IMR-90 (cell line): ENCODE measurements around the gene ZNF469. TPM values are rescaled to one million over a fixed set of nuclear protein-coding genes. Genes with fewer than 3 reads are reported as not detected.
A peak's percentile ranks its signal among the peaks of the same experiment; 100 is the strongest.

Experiments used
- ATAC-seq: fragments of 200-7000 bp; cut with Tn5 transposase; 2 replicates; pipeline ENCODE4 v1.9.1; 2020; ENCODE audit warnings: low read depth, mild to moderate bottlenecking, moderate library complexity
- BruUV-seq: library from RNA; stranded (reverse); fragments of 400-500 nt; replicated peaks from 2 replicates; lab custom pipeline; 2021; lab: Mats Ljungman, UMichigan
- CTCF ChIA-PET: fragments of 300-600 bp; formaldehyde crosslinking; extraction: SDS; loops from one replicate; lab custom pipeline; 2021; ENCODE audit warnings: antibody characterized with exemption; lab: Yijun Ruan, JAX
- POLR2A ChIA-PET: fragments of 300-600 bp; sonication (Branson Sonifier 250); formaldehyde crosslinking; loops from one replicate; lab custom pipeline; 2022; ENCODE audit warnings: antibody characterized with exemption; ENCODE audit not compliant: unreplicated experiment; lab: Charles Lee
- DNase-seq: peaks from one replicate; pipeline ENCODE4 v3.0.0; 2013
- H2AFZ ChIP-seq: replicated peaks from 2 replicates; pipeline ENCODE3; 2013; ENCODE audit warnings: low read length, mild to moderate bottlenecking; ENCODE audit not compliant: poor library complexity
- H2AK5ac ChIP-seq: 2 replicates; pipeline ENCODE4 v1.6.1; 2013; ENCODE audit warnings: low read depth, low read length, inconsistent platforms
- H2AK9ac ChIP-seq: replicated peaks from 2 replicates; pipeline ENCODE3; 2013; ENCODE audit warnings: mild to moderate bottlenecking, low read depth, low read length, moderate library complexity; ENCODE audit not compliant: poor library complexity
- H2BK120ac ChIP-seq: 2 replicates; pipeline ENCODE4 v1.6.1; 2013; ENCODE audit warnings: low read depth, low read length, inconsistent platforms
- H2BK15ac ChIP-seq: 3 replicates; pipeline ENCODE4 v1.6.1; 2013; ENCODE audit warnings: low read depth, low read length, inconsistent platforms
- H2BK20ac ChIP-seq: 2 replicates; pipeline ENCODE4 v1.6.1; 2013; ENCODE audit warnings: low read depth, mild to moderate bottlenecking, inconsistent platforms, low read length, moderate library complexity
- H2BK5ac ChIP-seq: 2 replicates; pipeline ENCODE4 v1.6.1; 2013; ENCODE audit warnings: mild to moderate bottlenecking, low read depth, low read length, inconsistent platforms; ENCODE audit not compliant: poor library complexity, severe bottlenecking
- H3K14ac ChIP-seq: replicated peaks from 2 replicates; pipeline ENCODE4 v1.6.1; 2013; ENCODE audit warnings: low read depth, low read length, inconsistent platforms
- H3K18ac ChIP-seq: 2 replicates; pipeline ENCODE4 v1.6.1; 2013; ENCODE audit warnings: low read depth, low read length, control low read depth
- H3K23ac ChIP-seq: 2 replicates; pipeline ENCODE4 v1.6.1; 2013; ENCODE audit warnings: low read depth, low read length, inconsistent platforms
- H3K27ac ChIP-seq: 2 replicates; pipeline ENCODE4 v1.5.1; 2013; ENCODE audit warnings: mild to moderate bottlenecking, control low read depth, low read length; ENCODE audit not compliant: insufficient read depth
- H3K27me3 ChIP-seq: 2 replicates; pipeline ENCODE4 v1.6.1; 2013; ENCODE audit warnings: low read length; ENCODE audit not compliant: control insufficient read depth, insufficient read depth
- H3K36me3 ChIP-seq: 2 replicates; pipeline ENCODE4 v1.6.1; 2013; ENCODE audit warnings: low read length, mixed read lengths; ENCODE audit not compliant: control insufficient read depth, insufficient read depth
- H3K4ac ChIP-seq: 2 replicates; pipeline ENCODE4 v1.6.1; 2013; ENCODE audit warnings: low read depth, low read length, inconsistent platforms
- H3K4me1 ChIP-seq: 2 replicates; pipeline ENCODE4 v1.6.1; 2013; ENCODE audit warnings: low read length, mixed read lengths; ENCODE audit not compliant: control insufficient read depth, insufficient read depth
- H3K4me2 ChIP-seq: 2 replicates; pipeline ENCODE4 v1.6.1; 2013; ENCODE audit warnings: low read depth, mild to moderate bottlenecking, control low read depth, low read length, moderate library complexity
- H3K4me3 ChIP-seq: 2 replicates; pipeline ENCODE4 v1.5.1; 2013; ENCODE audit warnings: low read depth, mild to moderate bottlenecking, control low read depth, low read length, moderate library complexity; ENCODE audit not compliant: insufficient read depth
- H3K56ac ChIP-seq: 2 replicates; pipeline ENCODE4 v1.6.1; 2013; ENCODE audit warnings: low read length, inconsistent platforms; ENCODE audit not compliant: insufficient read depth; ENCODE audit errors: extremely low read depth
- H3K79me1 ChIP-seq, 2 experiments: 2 replicates each; pipeline ENCODE4 v1.6.1; 2013; ENCODE audit warnings: low read length in 2 of 2, inconsistent platforms in 1 of 2, low read depth in 1 of 2
- H3K9ac ChIP-seq: 2 replicates; pipeline ENCODE4 v1.6.1; 2013; ENCODE audit warnings: low read depth, low read length, control low read depth
- H3K9me1 ChIP-seq: 2 replicates; pipeline ENCODE4 v1.6.1; 2013; ENCODE audit warnings: low read length, inconsistent platforms; ENCODE audit not compliant: insufficient read depth
- H3K9me3 ChIP-seq: 2 replicates; pipeline ENCODE4 v1.6.1; 2013; ENCODE audit warnings: low read length; ENCODE audit not compliant: control insufficient read depth, insufficient read depth
- H4K20me1 ChIP-seq: 2 replicates; pipeline ENCODE4 v1.6.1; 2013; ENCODE audit warnings: low read length, inconsistent platforms; ENCODE audit not compliant: insufficient read depth
- H4K5ac ChIP-seq: 2 replicates; pipeline ENCODE4 v1.6.1; 2013; ENCODE audit warnings: mild to moderate bottlenecking, low read depth, low read length, control low read depth
- H4K8ac ChIP-seq, 2 experiments: 2 replicates each; pipeline ENCODE4 v1.6.1; 2013; ENCODE audit warnings: low read depth in 2 of 2, low read length in 2 of 2, control low read depth in 1 of 2, inconsistent platforms in 1 of 2
- H4K91ac ChIP-seq: 2 replicates; pipeline ENCODE4 v1.6.1; 2013; ENCODE audit warnings: low read depth, low read length, inconsistent platforms; ENCODE audit not compliant: insufficient read depth
- BHLHE40 ChIP-seq: fragments of 150-350 bp; IDR thresholded peaks from 2 replicates; pipeline ENCODE4 v1.6.1; 2016; ENCODE audit warnings: mild to moderate bottlenecking, low read depth, low read length
- CEBPB ChIP-seq: IDR thresholded peaks from 2 replicates; pipeline ENCODE4 v1.6.1; 2012; ENCODE audit warnings: low read depth, low read length, improper control_type of control experiment
- CHD1 ChIP-seq: IDR thresholded peaks from 2 replicates; pipeline ENCODE4 v1.6.1; 2012; ENCODE audit warnings: low read depth, low read length, improper control_type of control experiment
- FOS ChIP-seq: fragments of 150-350 bp; IDR thresholded peaks from 2 replicates; pipeline ENCODE4 v1.6.1; 2016; ENCODE audit warnings: low read depth, low read length
- MAFK ChIP-seq: IDR thresholded peaks from 2 replicates; pipeline ENCODE4 v1.6.1; 2012; ENCODE audit warnings: low read depth, low read length, improper control_type of control experiment
- MAZ ChIP-seq: IDR thresholded peaks from 2 replicates; pipeline ENCODE4 v1.6.1; 2012; ENCODE audit warnings: low read depth, mild to moderate bottlenecking, low read length, improper control_type of control experiment, moderate library complexity, borderline replicate concordance
- MXI1 ChIP-seq: IDR thresholded peaks from 2 replicates; pipeline ENCODE4 v1.6.1; 2012; ENCODE audit warnings: low read depth, mild to moderate bottlenecking, low read length, moderate library complexity, borderline replicate concordance
- NFE2L2 ChIP-seq: fragments of 150-350 bp; IDR thresholded peaks from 2 replicates; pipeline ENCODE4 v1.6.1; 2016; ENCODE audit warnings: low read depth, mild to moderate bottlenecking, low read length
- POLR2A ChIP-seq: IDR thresholded peaks from 2 replicates; pipeline ENCODE4 v1.6.1; 2012; ENCODE audit warnings: mild to moderate bottlenecking, low read depth, low read length
- RAD21 ChIP-seq: IDR thresholded peaks from 2 replicates; pipeline ENCODE4 v1.6.1; 2012; ENCODE audit warnings: low read length, improper control_type of control experiment
- RCOR1 ChIP-seq: IDR thresholded peaks from 2 replicates; pipeline ENCODE4 v1.6.1; 2012; ENCODE audit warnings: mild to moderate bottlenecking, low read length, improper control_type of control experiment; ENCODE audit not compliant: insufficient replicate concordance
- RFX5 ChIP-seq: IDR thresholded peaks from 2 replicates; pipeline ENCODE4 v1.8.0; 2012; ENCODE audit warnings: low read depth, mild to moderate bottlenecking, low read length, moderate library complexity
- SMC3 ChIP-seq: fragments of 150-350 bp; IDR thresholded peaks from 2 replicates; pipeline ENCODE4 v1.6.1; 2016; ENCODE audit warnings: low read depth, mild to moderate bottlenecking, antibody characterized with exemption, low read length, moderate library complexity
- WGBS, 2 experiments: methylation state at CpG; one replicate each; pipeline versions ENCODE4 v1.1.5 to v1.1.7; 2013; ENCODE audit warnings: missing lambda C conversion rate in 2 of 2; ENCODE audit not compliant: insufficient read length in 1 of 2; ENCODE audit errors: extremely low coverage in 2 of 2; 5-methylcytosine and 5-hydroxymethylcytosine counted together
- dilution Hi-C: fragments of 300-500 bp; cut with HindIII; formaldehyde crosslinking; loops from one replicate; pipeline ENCODE4 v1.14.3; 2018; ENCODE audit warnings: low sequenced_read_pairs; ENCODE audit not compliant: unreplicated experiment
- in situ Hi-C: fragments of 300-500 bp; cut with MboI; formaldehyde crosslinking; loops from 3 replicates; pipeline ENCODE4 v1.14.3; 2019; ENCODE audit warnings: low sequenced_read_pairs, inconsistent platforms, mixed read lengths
- intact Hi-C: fragments of 100-400 bp; cut with micrococcal nuclease; formaldehyde crosslinking; loops from 2 replicates; pipeline ENCODE4 v1.10.0; 2022
- polyA plus RNA-seq, 3 experiments: library from polyadenylated mRNA; depleted of rRNA; stranded (reverse); fragments of >200 nt; gene quantifications; 2 replicates each; pipeline ENCODE4 v1.2.3, GENCODE V29; 2012; ENCODE audit warnings: low replicate concordance in 1 of 3
- total RNA-seq: library from RNA; depleted of rRNA; stranded (reverse); fragments of >200 nt; gene quantifications from 2 replicates; pipeline ENCODE4 v1.2.3, GENCODE V29; 2012
- TF ChIP-seq, protein P1 (sequence below): conservative IDR thresholded peaks from 2 replicates; pipeline ENCODE4 v1.5.1; 2012; ENCODE audit warnings: mild to moderate bottlenecking, low read depth, low read length, improper control_type of control experiment
- TF ChIP-seq, protein P2 (sequence below): fragments of 150-350 bp; IDR thresholded peaks from 2 replicates; pipeline ENCODE4 v1.6.1; 2017; ENCODE audit warnings: mild to moderate bottlenecking, antibody characterized with exemption, low read length, low read depth
- TF ChIP-seq, protein P3 (sequence below): fragments of 150-350 bp; IDR thresholded peaks from 2 replicates; pipeline ENCODE4 v1.6.1; 2016; ENCODE audit warnings: low read depth, mild to moderate bottlenecking, low read length, moderate library complexity, borderline replicate concordance

The ZNF469 gene
- total and polyA plus RNA-seq, 2 of the 4 experiments (the other 2 are of a cell fraction): 1.1 to 13.3 TPM

DNA sequence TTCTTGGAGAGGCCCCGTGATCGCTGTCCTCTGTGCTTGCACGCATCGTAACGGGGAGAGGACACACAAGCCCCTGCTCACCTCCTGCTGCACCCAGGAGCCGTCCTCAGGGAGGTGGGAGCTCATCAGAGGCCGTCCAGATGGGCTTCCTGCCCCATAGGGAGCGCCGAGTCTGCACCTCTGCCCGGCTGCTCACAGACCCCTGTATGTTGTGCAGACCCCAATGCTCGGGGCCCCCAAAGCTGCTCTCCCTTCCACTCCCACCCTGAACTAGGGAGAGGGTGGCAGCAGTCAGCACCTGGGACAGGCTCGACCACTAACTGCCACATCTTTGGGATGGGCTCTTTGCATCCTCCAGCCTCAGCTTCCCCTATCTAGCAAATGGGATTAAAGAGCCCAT is 4.4 kb upstream of the ZNF469 start:
- dilution Hi-C loops: no loop called here
- Histone ChIP-seq H4K91ac (peak overlapping the region; percentile 20; the same call in 1 of the 2 replicates), H3K4me2 (no peak overlapping the region), H2BK15ac (no peak overlapping the region), H3K14ac (no peak overlapping the region), H3K79me1 (peaks cover 3 to 28% of the 10 kb centered on the region in 2 experiments; a peak in 3 of 4 replicates), H3K9me3 (no peaks in the 10 kb centered on the region), H3K27ac (no peak overlapping the region), H2BK5ac (no peak overlapping the region), H3K4ac (peak overlapping the region; percentile 35; the same call in 1 of the 2 replicates), H2BK120ac (no peak overlapping the region), H4K20me1 (no peaks in the 10 kb centered on the region), H2AK5ac (peak overlapping the region; percentile 86; the same call in 1 of the 2 replicates), H3K36me3 (no peaks in the 10 kb centered on the region), H3K27me3 (no peaks in the 10 kb centered on the region), H3K18ac (no peak overlapping the region), H3K9ac (no peak overlapping the region), H4K8ac (no peak overlapping the region), H2AK9ac (peak overlapping the region; percentile 14), H3K56ac (no peak overlapping the region), H3K4me3 (no peak overlapping the region), H3K4me1 (peaks cover 9% of the 10 kb centered on the region), H4K5ac (no peak overlapping the region), H3K9me1 (peaks cover 25% of the 10 kb centered on the region), H2BK20ac (peak overlapping the region; percentile 18; the same call in 1 of the 2 replicates), H3K23ac (no peak overlapping the region), H2AFZ (peak overlapping the region; percentile 48)
- in situ Hi-C loops: no loop called here
- CTCF ChIA-PET: no interaction called here
- intact Hi-C loops: no loop called here
- POLR2A ChIA-PET: no interaction called here
- ATAC-seq (no peak), DNase-seq (no peak)
- TF ChIP-seq SMC3: no peak
- TF ChIP-seq RFX5: no peak
- TF ChIP-seq, protein P1, sequence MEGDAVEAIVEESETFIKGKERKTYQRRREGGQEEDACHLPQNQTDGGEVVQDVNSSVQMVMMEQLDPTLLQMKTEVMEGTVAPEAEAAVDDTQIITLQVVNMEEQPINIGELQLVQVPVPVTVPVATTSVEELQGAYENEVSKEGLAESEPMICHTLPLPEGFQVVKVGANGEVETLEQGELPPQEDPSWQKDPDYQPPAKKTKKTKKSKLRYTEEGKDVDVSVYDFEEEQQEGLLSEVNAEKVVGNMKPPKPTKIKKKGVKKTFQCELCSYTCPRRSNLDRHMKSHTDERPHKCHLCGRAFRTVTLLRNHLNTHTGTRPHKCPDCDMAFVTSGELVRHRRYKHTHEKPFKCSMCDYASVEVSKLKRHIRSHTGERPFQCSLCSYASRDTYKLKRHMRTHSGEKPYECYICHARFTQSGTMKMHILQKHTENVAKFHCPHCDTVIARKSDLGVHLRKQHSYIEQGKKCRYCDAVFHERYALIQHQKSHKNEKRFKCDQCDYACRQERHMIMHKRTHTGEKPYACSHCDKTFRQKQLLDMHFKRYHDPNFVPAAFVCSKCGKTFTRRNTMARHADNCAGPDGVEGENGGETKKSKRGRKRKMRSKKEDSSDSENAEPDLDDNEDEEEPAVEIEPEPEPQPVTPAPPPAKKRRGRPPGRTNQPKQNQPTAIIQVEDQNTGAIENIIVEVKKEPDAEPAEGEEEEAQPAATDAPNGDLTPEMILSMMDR: no peak
- no peak for TF ChIP-seq MAFK
- TF ChIP-seq, protein P2, sequence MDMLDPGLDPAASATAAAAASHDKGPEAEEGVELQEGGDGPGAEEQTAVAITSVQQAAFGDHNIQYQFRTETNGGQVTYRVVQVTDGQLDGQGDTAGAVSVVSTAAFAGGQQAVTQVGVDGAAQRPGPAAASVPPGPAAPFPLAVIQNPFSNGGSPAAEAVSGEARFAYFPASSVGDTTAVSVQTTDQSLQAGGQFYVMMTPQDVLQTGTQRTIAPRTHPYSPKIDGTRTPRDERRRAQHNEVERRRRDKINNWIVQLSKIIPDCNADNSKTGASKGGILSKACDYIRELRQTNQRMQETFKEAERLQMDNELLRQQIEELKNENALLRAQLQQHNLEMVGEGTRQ: no peak
- TF ChIP-seq CHD1: no peak
- TF ChIP-seq MXI1: no peak
- TF ChIP-seq, protein P3, sequence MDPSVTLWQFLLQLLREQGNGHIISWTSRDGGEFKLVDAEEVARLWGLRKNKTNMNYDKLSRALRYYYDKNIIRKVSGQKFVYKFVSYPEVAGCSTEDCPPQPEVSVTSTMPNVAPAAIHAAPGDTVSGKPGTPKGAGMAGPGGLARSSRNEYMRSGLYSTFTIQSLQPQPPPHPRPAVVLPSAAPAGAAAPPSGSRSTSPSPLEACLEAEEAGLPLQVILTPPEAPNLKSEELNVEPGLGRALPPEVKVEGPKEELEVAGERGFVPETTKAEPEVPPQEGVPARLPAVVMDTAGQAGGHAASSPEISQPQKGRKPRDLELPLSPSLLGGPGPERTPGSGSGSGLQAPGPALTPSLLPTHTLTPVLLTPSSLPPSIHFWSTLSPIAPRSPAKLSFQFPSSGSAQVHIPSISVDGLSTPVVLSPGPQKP: no peak
- TF ChIP-seq CEBPB: no peak
- no peak for TF ChIP-seq FOS
- no peak for TF ChIP-seq BHLHE40
- no peak for TF ChIP-seq RAD21
- no peak for TF ChIP-seq NFE2L2
- no peak for TF ChIP-seq POLR2A
- TF ChIP-seq RCOR1: no peak
- no peak for TF ChIP-seq MAZ
- 92% methylated on average over 10 of the region's 12 CpGs; no CpG with 5 or more reads in 1 of the 2 experiments for WGBS, 2 experiments
- BruUV-seq: no TSS peak
